Thoracic aorta (tissue), 2 donors: ENCODE measurements around the gene FUT9. TPM values are rescaled to one million over a fixed set of nuclear protein-coding genes. Genes with fewer than 3 reads are reported as not detected.

Source experiments
- ATAC-seq: fragments of 150-250 bp; one replicate; pipeline ENCODE4 v1.8.0; 2017; ENCODE audit warnings: low read depth; ENCODE audit not compliant: insufficient number of reproducible peaks, low FRiP score
- DNase-seq: peaks from one replicate; pipeline ENCODE4 v3.0.0-alpha.2; 2020; ENCODE audit warnings: low spot score
- H3K27ac ChIP-seq, 2 donors: fragments of 200-600 bp; sonication (generic); 1 replicate in 1 of 2; 2 replicates in 1 of 2; pipeline ENCODE4 v1.5.1; 2016; ENCODE audit warnings: mild to moderate bottlenecking in 2 of 2, moderate library complexity in 2 of 2
- H3K27me3 ChIP-seq: fragments of 200-600 bp; sonication (generic); replicated peaks from 2 replicates; pipeline ENCODE4 v1.6.0; 2016; ENCODE audit warnings: mild to moderate bottlenecking; ENCODE audit not compliant: insufficient read depth
- H3K36me3 ChIP-seq: fragments of 200-600 bp; sonication (generic); one replicate; pipeline ENCODE4 v1.5.1; 2016
- H3K4me1 ChIP-seq, 2 donors: fragments of 200-600 bp; sonication (generic); 1 replicate in 1 of 2; 2 replicates in 1 of 2; pipeline versions ENCODE4 v1.5.1 to v1.6.0; 2016; ENCODE audit warnings: low read depth in 2 of 2, mild to moderate bottlenecking in 1 of 2; ENCODE audit not compliant: control insufficient read depth in 1 of 2
- H3K4me3 ChIP-seq: fragments of 200-600 bp; sonication (generic); 2 replicates; pipeline ENCODE4 v1.5.1; 2016; ENCODE audit warnings: mild to moderate bottlenecking
- H3K9me3 ChIP-seq: fragments of 200-600 bp; sonication (generic); 2 replicates; pipeline ENCODE4 v1.5.1; 2016
- total RNA-seq, 2 donors: library from RNA; depleted of rRNA; stranded (reverse); fragments of >200 nt; gene quantifications; one replicate each; pipeline versions ENCODE4 v1.1.0 to v1.2.3, GENCODE V29; 2016
- TF ChIP-seq, protein P1 (sequence below): fragments of 200-600 bp; sonication (generic); IDR thresholded peaks from one replicate; pipeline ENCODE4 v1.5.1; 2019; ENCODE audit warnings: antibody characterized with exemption

FUT9 gene
- total RNA-seq, 2 donors from 2014 or later = not detected

DNA sequence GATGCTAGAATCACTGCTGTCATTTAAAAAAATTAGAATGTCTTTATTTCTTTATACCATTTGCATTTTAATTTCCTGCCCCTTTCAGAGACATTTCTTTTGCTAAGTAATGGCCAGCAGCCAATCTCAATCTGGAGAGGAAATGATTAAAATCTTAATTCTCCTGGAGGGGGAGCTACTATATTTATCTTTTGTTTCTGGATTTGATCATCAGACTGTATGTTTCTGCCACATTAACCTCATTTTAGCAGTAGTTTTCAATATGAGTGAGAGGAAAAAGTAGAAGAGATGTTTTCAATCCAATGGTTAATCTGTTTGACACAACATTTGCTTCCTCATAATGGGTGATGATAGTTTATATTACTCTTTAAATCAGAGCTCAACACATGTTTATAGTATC, 138.0 kb downstream of the FUT9 start:
- H3K4me3 ChIP-seq = no peak overlapping the region
- no peak for ATAC-seq
- TF ChIP-seq, protein P1, sequence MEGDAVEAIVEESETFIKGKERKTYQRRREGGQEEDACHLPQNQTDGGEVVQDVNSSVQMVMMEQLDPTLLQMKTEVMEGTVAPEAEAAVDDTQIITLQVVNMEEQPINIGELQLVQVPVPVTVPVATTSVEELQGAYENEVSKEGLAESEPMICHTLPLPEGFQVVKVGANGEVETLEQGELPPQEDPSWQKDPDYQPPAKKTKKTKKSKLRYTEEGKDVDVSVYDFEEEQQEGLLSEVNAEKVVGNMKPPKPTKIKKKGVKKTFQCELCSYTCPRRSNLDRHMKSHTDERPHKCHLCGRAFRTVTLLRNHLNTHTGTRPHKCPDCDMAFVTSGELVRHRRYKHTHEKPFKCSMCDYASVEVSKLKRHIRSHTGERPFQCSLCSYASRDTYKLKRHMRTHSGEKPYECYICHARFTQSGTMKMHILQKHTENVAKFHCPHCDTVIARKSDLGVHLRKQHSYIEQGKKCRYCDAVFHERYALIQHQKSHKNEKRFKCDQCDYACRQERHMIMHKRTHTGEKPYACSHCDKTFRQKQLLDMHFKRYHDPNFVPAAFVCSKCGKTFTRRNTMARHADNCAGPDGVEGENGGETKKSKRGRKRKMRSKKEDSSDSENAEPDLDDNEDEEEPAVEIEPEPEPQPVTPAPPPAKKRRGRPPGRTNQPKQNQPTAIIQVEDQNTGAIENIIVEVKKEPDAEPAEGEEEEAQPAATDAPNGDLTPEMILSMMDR = no peak
- H3K4me1 ChIP-seq = no peaks in the 10 kb centered on the region
- DNase-seq = no peak
- no peak overlapping the region for H3K27ac ChIP-seq
- H3K27me3 ChIP-seq = no peaks in the 10 kb centered on the region
- H3K36me3 ChIP-seq = no peaks in the 10 kb centered on the region
- H3K9me3 ChIP-seq = no peaks in the 10 kb centered on the region

DNA sequence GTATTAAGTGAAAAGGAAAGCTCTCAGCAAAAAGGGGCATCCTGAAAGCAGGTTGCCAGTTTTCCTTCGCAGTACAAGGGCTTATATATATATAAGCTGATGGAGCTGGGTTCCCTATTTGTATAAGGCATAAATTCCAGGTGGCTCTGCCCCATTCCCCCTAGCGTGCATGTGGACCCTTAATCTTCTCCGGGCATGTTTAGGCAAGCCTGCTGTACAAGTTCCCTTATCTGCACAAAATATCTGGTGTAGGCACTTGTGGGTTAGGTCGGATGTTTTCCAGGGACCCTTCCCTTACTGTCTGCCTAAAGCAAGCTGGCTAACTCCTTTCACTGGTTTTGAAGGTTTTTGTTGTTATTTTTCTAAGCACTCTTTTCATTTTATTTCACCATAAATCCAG, 140.7 kb downstream of the FUT9 start:
- no peaks in the 10 kb centered on the region for H3K4me1 ChIP-seq
- no peak for ATAC-seq
- DNase-seq = no peak
- no peaks in the 10 kb centered on the region for H3K9me3 ChIP-seq
- no peak overlapping the region for H3K27ac ChIP-seq
- H3K36me3 ChIP-seq = no peaks in the 10 kb centered on the region
- no peak overlapping the region for H3K4me3 ChIP-seq
- no peaks in the 10 kb centered on the region for H3K27me3 ChIP-seq
- TF ChIP-seq, protein P1 = no peak

DNA sequence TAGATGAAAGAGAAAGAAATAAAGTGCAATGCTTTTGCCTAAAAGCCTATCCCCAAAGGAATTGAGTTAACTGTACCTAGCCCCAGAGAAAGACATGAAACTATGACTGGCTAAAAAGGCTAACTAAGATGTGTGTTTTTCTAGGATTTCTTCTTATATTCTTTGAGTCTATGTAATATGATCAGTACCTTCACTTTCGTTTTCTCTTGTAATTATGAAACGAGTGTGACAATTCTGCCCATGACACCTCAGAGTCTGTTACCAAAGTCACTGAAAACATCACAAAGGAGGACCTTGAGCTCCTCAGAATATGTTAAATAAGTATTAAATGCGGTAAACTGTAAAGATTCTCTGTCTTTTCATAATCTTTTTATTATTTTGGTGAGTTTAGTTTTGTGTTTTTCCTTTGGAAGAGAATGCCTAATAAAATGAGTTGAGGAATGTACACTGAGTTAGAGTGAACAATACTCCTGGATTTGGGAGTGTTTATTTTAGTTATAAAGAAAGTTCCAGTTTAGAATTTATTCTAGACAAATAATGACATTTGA, 141.3 kb downstream of the FUT9 start:
- no peaks in the 10 kb centered on the region for H3K27me3 ChIP-seq
- TF ChIP-seq, protein P1 = no peak
- peak overlapping the region; percentile 27 for H3K4me3 ChIP-seq
- no peaks in the 10 kb centered on the region for H3K9me3 ChIP-seq
- H3K4me1 ChIP-seq = no peaks in the 10 kb centered on the region
- H3K36me3 ChIP-seq = no peaks in the 10 kb centered on the region
- DNase-seq (no peak), ATAC-seq (no peak)
- no peak overlapping the region for H3K27ac ChIP-seq

DNA sequence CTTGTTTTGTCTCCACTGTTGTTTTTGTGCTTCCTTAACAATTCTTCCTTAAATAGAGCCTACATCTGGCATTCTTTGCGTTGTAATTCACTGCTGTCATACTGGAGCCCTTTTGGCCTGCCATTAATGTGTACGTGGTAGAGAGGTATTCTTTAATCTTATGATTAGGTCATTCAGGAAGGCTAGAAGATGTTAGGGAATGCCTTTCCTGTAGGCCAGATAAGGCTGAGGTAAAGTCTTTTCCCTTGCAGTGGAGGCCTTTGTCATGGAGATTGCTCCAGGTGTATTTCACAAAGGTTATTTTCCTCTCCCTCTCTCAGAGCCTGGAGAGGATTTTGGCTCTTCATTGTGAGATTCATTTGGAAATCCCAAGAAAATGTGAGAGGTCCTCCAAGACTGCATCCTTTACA, 146.9 kb downstream of the FUT9 start:
- no peaks in the 10 kb centered on the region for H3K27me3 ChIP-seq
- H3K36me3 ChIP-seq = no peaks in the 10 kb centered on the region
- DNase-seq (no peak), ATAC-seq (no peak)
- H3K4me1 ChIP-seq = no peaks in the 10 kb centered on the region
- no peak overlapping the region for H3K27ac ChIP-seq
- no peaks in the 10 kb centered on the region for H3K9me3 ChIP-seq
- TF ChIP-seq, protein P1 = no peak
- H3K4me3 ChIP-seq = no peak overlapping the region

DNA sequence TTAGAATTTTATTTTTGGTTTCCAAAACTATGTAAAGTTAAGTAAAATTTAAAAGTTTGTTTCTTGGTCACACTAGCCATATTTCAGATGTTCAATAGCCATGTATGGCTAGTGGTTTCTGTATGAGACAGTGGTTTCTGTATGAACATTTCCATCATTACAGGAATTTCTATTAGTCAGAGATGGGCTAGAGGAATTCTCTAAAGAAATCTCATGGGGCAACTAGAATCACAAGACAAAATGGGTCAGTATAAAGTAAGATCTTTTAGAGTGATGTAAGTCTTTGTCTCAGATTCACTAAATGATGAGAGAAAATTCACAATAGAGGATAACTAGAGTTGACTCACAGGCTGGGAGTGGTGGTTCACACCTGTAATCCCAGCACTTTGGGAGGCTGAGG, 149.0 kb downstream of the FUT9 start:
- Histone ChIP-seq H3K4me3 (no peak overlapping the region), H3K4me1 (no peaks in the 10 kb centered on the region), H3K27ac (no peak overlapping the region), H3K36me3 (no peaks in the 10 kb centered on the region), H3K9me3 (no peaks in the 10 kb centered on the region), H3K27me3 (no peaks in the 10 kb centered on the region)
- ATAC-seq (no peak), DNase-seq (no peak)
- TF ChIP-seq, protein P1 = no peak
